ENCODE data around the gene ZNF544. TPM values are rescaled to one million over a fixed set of nuclear protein-coding genes. Genes with fewer than 3 reads are reported as not detected.

The ZNF544 gene
- total RNA-seq, 1 donor = 32.9 TPM

DNA sequence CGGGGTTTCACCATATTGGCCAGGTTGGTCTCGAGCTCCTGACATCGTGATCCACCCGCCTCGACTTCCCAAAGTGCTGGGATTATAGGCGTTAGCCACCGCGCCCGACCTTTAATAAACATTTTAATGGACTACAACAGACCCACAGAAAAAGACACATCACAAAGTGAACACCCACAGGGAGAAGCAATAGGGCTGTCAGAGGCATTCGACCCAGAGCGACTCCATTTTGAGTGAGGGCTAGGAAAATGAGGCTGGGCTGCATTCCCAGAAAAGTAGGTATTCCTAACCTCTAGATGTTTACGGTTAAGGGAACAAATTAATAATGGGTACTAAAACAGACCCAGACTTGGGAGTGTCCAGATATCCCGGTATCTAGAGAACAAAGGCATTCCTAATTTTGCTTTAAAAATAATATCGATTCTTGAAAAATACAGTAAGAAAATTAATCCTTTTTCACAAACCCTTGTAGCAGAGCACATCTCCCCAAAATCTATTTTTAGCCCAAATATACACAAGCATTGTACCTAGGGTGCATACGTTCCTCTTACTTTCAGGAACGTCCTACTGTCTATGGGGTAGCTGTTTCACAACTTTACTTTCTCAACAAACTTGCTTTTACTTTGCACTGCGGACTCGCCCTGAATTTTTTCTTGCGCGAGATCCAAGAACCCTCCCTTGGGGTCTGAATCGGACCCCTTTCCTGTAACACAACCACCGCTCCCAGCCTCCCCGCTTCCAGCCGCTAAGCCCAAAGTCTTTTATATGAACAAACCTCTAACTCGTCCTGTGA is 49.2 kb downstream of the ZNF544 start:
- Histone ChIP-seq H3K27ac (ENCODE audit: low read depth, low read length) (peak overlapping the region; percentile 95), H3K79me2 (ENCODE audit: insufficient read depth, low read length) (peaks cover 62% of the 10 kb centered on the region), H3K27me3 (ENCODE audit: insufficient read depth, low read length) (no peaks in the 10 kb centered on the region), H3K9me3 (ENCODE audit: low read depth, low read length) (no peaks in the 10 kb centered on the region), H3K4me2 (ENCODE audit: insufficient read depth, low read length) (peak overlapping the region; percentile 85), H2AFZ (ENCODE audit: low read length) (peak overlapping the region; percentile 91), H3K4me1 (ENCODE audit: insufficient read depth, low read length) (peaks cover 23% of the 10 kb centered on the region), H3K4me3 (ENCODE audit: insufficient read depth, low read length) (peak overlapping the region; percentile 94), H4K20me1 (ENCODE audit: insufficient read depth, low read length) (peaks cover 19% of the 10 kb centered on the region), H3K36me3 (ENCODE audit: insufficient read depth, low read length) (peaks cover 18% of the 10 kb centered on the region)
- TF ChIP-seq, protein P1, sequence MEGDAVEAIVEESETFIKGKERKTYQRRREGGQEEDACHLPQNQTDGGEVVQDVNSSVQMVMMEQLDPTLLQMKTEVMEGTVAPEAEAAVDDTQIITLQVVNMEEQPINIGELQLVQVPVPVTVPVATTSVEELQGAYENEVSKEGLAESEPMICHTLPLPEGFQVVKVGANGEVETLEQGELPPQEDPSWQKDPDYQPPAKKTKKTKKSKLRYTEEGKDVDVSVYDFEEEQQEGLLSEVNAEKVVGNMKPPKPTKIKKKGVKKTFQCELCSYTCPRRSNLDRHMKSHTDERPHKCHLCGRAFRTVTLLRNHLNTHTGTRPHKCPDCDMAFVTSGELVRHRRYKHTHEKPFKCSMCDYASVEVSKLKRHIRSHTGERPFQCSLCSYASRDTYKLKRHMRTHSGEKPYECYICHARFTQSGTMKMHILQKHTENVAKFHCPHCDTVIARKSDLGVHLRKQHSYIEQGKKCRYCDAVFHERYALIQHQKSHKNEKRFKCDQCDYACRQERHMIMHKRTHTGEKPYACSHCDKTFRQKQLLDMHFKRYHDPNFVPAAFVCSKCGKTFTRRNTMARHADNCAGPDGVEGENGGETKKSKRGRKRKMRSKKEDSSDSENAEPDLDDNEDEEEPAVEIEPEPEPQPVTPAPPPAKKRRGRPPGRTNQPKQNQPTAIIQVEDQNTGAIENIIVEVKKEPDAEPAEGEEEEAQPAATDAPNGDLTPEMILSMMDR (IDR thresholded peaks at IDR 0.05; ENCODE audit: extremely low read depth, low read depth, low read length) = no peak
- DNase-seq (ENCODE audit: insufficient read length, low spot score, missing footprints) = no peak

DNA sequence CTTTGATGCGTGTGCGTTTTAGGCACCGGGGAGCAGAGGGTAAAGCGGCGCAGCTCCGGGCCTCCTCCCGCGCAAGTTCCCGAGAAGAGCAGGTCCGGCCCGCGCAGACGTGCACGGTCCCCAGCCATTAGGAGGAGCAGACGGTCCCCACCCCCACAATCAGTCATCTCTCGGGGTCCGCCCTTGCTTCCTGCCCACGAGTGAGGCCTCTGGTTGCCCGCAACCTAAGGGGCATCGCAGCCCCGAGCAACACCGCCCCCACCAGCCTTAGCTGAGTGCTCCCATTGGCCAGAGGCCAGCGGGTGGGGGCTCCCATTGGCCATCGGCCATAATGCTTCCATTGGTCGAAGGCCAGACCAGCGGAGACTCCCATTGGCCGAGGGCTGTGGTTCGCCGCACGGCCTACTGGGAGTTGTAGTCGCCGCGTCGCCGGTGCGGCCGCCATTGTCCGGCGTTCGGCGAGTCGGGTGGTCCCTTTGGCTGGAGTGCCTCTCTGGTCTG is 49.9 kb downstream of the ZNF544 start, which contains the start of gene ZNF8:
Gene ZNF8, plus strand, starts transcription at position 415 of the 501 bp plus-strand sequence. CDS start 127 bp downstream, outside the sequence.
- Histone ChIP-seq H3K36me3 (ENCODE audit: insufficient read depth, low read length) (peaks cover 18% of the 10 kb centered on the region), H3K27ac (ENCODE audit: low read depth, low read length) (peak within 1 kb of the TSS; percentile 95), H3K4me1 (ENCODE audit: insufficient read depth, low read length) (peaks cover 23% of the 10 kb centered on the region), H2AFZ (ENCODE audit: low read length) (peak within 1 kb of the TSS; percentile 98), H3K27me3 (ENCODE audit: insufficient read depth, low read length) (no peaks in the 10 kb centered on the region), H3K4me2 (ENCODE audit: insufficient read depth, low read length) (peak within 1 kb of the TSS; percentile 85), H3K4me3 (ENCODE audit: insufficient read depth, low read length) (peak within 1 kb of the TSS; percentile 94), H3K79me2 (ENCODE audit: insufficient read depth, low read length) (peaks cover 67% of the 10 kb centered on the region), H3K9me3 (ENCODE audit: low read depth, low read length) (no peaks in the 10 kb centered on the region), H4K20me1 (ENCODE audit: insufficient read depth, low read length) (peaks cover 24% of the 10 kb centered on the region)
- peak; percentile 99 for DNase-seq (ENCODE audit: insufficient read length, low spot score, missing footprints)
- TF ChIP-seq, protein P1 (IDR thresholded peaks at IDR 0.05; ENCODE audit: extremely low read depth, low read depth, low read length) = peak; percentile 12

DNA sequence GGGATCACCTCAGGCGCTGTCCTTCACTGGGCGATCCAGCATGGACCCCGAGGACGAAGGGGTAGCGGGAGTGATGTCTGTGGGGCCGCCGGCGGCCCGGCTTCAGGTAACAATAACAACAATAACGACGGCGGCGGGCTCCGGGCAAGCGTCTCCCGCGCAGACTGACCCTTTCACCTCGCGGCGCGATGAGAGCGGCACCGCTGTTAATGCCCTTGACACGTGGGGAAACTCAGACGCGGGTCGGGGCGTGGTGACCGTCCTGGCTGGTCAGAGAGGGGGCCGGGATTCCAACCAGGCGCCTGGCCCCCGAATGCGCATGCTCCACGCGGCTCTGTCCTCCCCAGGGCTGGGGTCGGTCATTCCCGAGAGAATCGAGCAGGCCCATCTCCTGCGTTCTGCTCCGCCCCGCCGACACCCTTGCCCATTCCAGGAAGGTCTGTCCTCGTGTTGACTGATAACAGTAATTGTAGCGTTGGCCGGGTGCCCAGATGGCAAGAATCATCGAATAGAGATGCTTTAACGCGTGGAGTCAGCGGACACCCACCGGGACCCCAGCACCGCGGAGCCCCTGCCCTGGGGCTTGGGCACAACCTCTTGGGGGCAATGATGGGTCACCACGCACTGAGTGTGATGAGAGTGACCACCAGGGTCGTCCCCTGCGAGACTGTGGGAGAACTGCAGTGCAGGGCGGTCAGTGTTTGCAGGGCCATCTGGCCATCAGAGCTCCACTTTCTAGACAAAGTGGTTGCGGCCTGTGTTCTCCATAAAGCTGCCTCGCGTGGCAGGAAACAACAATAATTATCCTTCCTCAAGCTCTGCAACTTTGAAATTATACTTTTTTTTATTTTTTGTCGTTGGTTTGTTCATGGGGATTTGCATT is 50.6 kb downstream of the ZNF544 start:
- Histone ChIP-seq H3K4me2 (ENCODE audit: insufficient read depth, low read length) (peak overlapping the region; percentile 85), H2AFZ (ENCODE audit: low read length) (peak overlapping the region; percentile 98), H3K36me3 (ENCODE audit: insufficient read depth, low read length) (peaks cover 18% of the 10 kb centered on the region), H3K9me3 (ENCODE audit: low read depth, low read length) (no peaks in the 10 kb centered on the region), H3K79me2 (ENCODE audit: insufficient read depth, low read length) (peaks cover 69% of the 10 kb centered on the region), H4K20me1 (ENCODE audit: insufficient read depth, low read length) (peaks cover 28% of the 10 kb centered on the region), H3K27me3 (ENCODE audit: insufficient read depth, low read length) (no peaks in the 10 kb centered on the region), H3K4me3 (ENCODE audit: insufficient read depth, low read length) (peak overlapping the region; percentile 94), H3K4me1 (ENCODE audit: insufficient read depth, low read length) (peaks cover 21% of the 10 kb centered on the region), H3K27ac (ENCODE audit: low read depth, low read length) (peak overlapping the region; percentile 95)
- TF ChIP-seq, protein P1 (IDR thresholded peaks at IDR 0.05; ENCODE audit: extremely low read depth, low read depth, low read length) = no peak
- peak; percentile 85 for DNase-seq (ENCODE audit: insufficient read length, low spot score, missing footprints)

Data from osteoblast (primary cell).